Ovary (tissue), 9 donors: Measurements from ENCODE around the gene ROBO1. TPM values are rescaled to one million over a fixed set of nuclear protein-coding genes. Genes with fewer than 3 reads are reported as not detected.

Source experiments
- DNase-seq, 5 donors: peaks; one replicate each; pipeline ENCODE4 v3.0.0-alpha.2; 2019 to 2020
- H3K27ac ChIP-seq, 2 donors: fragments of 200-600 bp; one replicate each; pipeline versions ENCODE4 v1.5.1 to v1.8.0; 2019 to 2022
- H3K27me3 ChIP-seq: fragments of 200-600 bp; one replicate; pipeline ENCODE4 v1.8.0; 2022
- H3K36me3 ChIP-seq: fragments of 200-600 bp; sonication (generic); one replicate; pipeline ENCODE4 v1.5.1; 2019
- H3K4me1 ChIP-seq: one replicate; pipeline ENCODE4 v1.8.1; 2013; ENCODE audit warnings: mild to moderate bottlenecking, moderate library complexity; ENCODE audit not compliant: insufficient read depth
- H3K4me3 ChIP-seq: fragments of 200-600 bp; sonication (generic); one replicate; pipeline ENCODE4 v1.5.1; 2017
- H3K9me3 ChIP-seq, 2 donors: fragments of 200-600 bp in 1 of 2; sonication (generic) in 1 of 2; one replicate each; pipeline versions ENCODE4 v1.5.1 to v1.8.1; 2013 to 2019; ENCODE audit warnings: mild to moderate bottlenecking in 1 of 2, moderate library complexity in 1 of 2
- CTCF ChIP-seq, 3 donors: fragments of 450-650 bp in 2 of 3; fragments of 200-600 bp in 1 of 3; IDR thresholded peaks; one replicate each; pipeline versions ENCODE4 v1.5.1 to v1.8.0; 2016 to 2022; ENCODE audit warnings: antibody characterized with exemption in 3 of 3, mild to moderate bottlenecking in 1 of 3
- EP300 ChIP-seq: sonication (generic); formaldehyde crosslinking; IDR thresholded peaks from one replicate; pipeline ENCODE4 v1.6.1; 2017; ENCODE audit warnings: antibody characterized with exemption
- POLR2A ChIP-seq: fragments of 450-650 bp; IDR thresholded peaks from one replicate; pipeline ENCODE4 v1.6.1; 2017; ENCODE audit warnings: antibody characterized with exemption, mild to moderate bottlenecking, moderate library complexity
- WGBS, 3 donors: extraction: QIAGEN DNeasy Blood & Tissue Kit in 1 of 3; methylation state at CpG; one replicate each; pipeline versions ENCODE4 v1.1.5 to v1.1.7; 2013 to 2017; 5-methylcytosine and 5-hydroxymethylcytosine counted together
- intact Hi-C, 4 donors: fragments of 100-400 bp; cut with DNase I; formaldehyde crosslinking; loops; one replicate each; pipeline versions ENCODE4 v1.11.0 to v1.15.1; 2022 to 2023
- polyA plus RNA-seq, 2 donors: library from polyadenylated mRNA; stranded (reverse); fragments of 200-250 nt in 1 of 2; fragments of 350-450 nt in 1 of 2; fragmentation: Illumina TruSeq in 1 of 2; extraction: RNeasy Lipid Tissue Mini Kit (QIAGEN cat#74804) in 1 of 2; gene quantifications; one replicate each; pipeline ENCODE4 v1.2.3, GENCODE V29; 2013 to 2014
- total RNA-seq, 7 donors: library from RNA; depleted of rRNA in 2 of 7; stranded (reverse); fragments of >200 nt in 2 of 7; fragmentation: NEBNext Ultra II Directional in 3 of 7; extraction: Animal tissue kit (Norgen Biotek cat#: 25700) in 3 of 7; gene quantifications; one replicate each; pipeline versions ENCODE4 v1.1.0 to v1.2.4, GENCODE V29; 2016 to 2023
- donor health status: DM: no; HTN: no; CAD: no; lungs with moderate emphysema.
- donor health status: DM: no; HTN: no; CAD: no.
- donor health status: Bipolar disorder and iron deficiency.
- donor health status: DM: yes; HTN: yes; CAD: no.
- donor health status: DM: no; HTN: no; CAD: no.
- donor health status: DM: yes; HTN: yes; CAD: no.

Gene ROBO1
- total and polyA plus RNA-seq, 9 donors: 17.2 to 49.5 (median 29.0) TPM

- H3K9me3 ChIP-seq: no peaks in the 10 kb centered on the region
- 93 to 94% (median 94%) methylated on average over 1 of the region's 1 CpG for WGBS, 3 donors
- no peak overlapping the region for H3K4me3 ChIP-seq
- H3K4me1 ChIP-seq: no peaks in the 10 kb centered on the region
- H3K36me3 ChIP-seq: no peaks in the 10 kb centered on the region
- TF ChIP-seq EP300 (no peak), CTCF (IDR thresholded peaks at IDR 0.05) (no peak), POLR2A (no peak)
- no peak for DNase-seq
- no peak overlapping the region for H3K27ac ChIP-seq
- intact Hi-C loops: no loop called here
- no peaks in the 10 kb centered on the region for H3K27me3 ChIP-seq
These were observed 899.2 kb downstream of the ROBO1 start for GRCh38 chr3:78868570-78868969.

- Histone ChIP-seq H3K27me3 (no peaks in the 10 kb centered on the region), H3K27ac (no peak overlapping the region), H3K9me3 (no peaks in the 10 kb centered on the region), H3K4me1 (no peaks in the 10 kb centered on the region), H3K4me3 (no peak overlapping the region), H3K36me3 (no peaks in the 10 kb centered on the region)
- 42 to 51% (median 49%) methylated on average over 7 of the region's 7 CpGs for WGBS, 3 donors
- no peak for TF ChIP-seq POLR2A
- no peak for TF ChIP-seq CTCF (IDR thresholded peaks at IDR 0.05)
- TF ChIP-seq EP300: no peak
- intact Hi-C loops: no loop called here
- DNase-seq: no peak
These were observed 900.1 kb downstream of the ROBO1 start for GRCh38 chr3:78867409-78868372.

GRCh38 chr3:78863306-78864203, 904.2 kb downstream of the ROBO1 start:
- Histone ChIP-seq H3K4me1 (no peaks in the 10 kb centered on the region), H3K4me3 (no peak overlapping the region), H3K27ac (no peak overlapping the region), H3K9me3 (no peaks in the 10 kb centered on the region), H3K36me3 (no peaks in the 10 kb centered on the region), H3K27me3 (no peaks in the 10 kb centered on the region)
- TF ChIP-seq EP300 (no peak), POLR2A (no peak), CTCF (IDR thresholded peaks at IDR 0.05) (no peak)
- intact Hi-C loops: no loop called here
- no peak for DNase-seq
- 81 to 91% (median 89%) methylated on average over 5 of the region's 5 CpGs for WGBS, 3 donors

GRCh38 chr3:78861156-78861555, 906.6 kb downstream of the ROBO1 start:
- H3K9me3 ChIP-seq: no peaks in the 10 kb centered on the region
- no peaks in the 10 kb centered on the region for H3K4me1 ChIP-seq
- no peak for DNase-seq
- no peak overlapping the region for H3K27ac ChIP-seq
- intact Hi-C loops: no loop called here
- 96 to 98% (median 96%) methylated on average over 4 of the region's 4 CpGs for WGBS, 3 donors
- no peak overlapping the region for H3K4me3 ChIP-seq
- no peaks in the 10 kb centered on the region for H3K27me3 ChIP-seq
- no peaks in the 10 kb centered on the region for H3K36me3 ChIP-seq
- no peak for TF ChIP-seq EP300
- TF ChIP-seq POLR2A: no peak
- no peak for TF ChIP-seq CTCF (IDR thresholded peaks at IDR 0.05)
